ENCODE results near the gene CEP170. TPM values are rescaled to one million over a fixed set of nuclear protein-coding genes. Genes with fewer than 3 reads are reported as not detected.
A peak's percentile ranks its signal among the peaks of the same experiment; 100 is the strongest.
"Not testable (repeated sequence)": the region's sequence is repeated elsewhere in the genome, so short reads cannot be mapped to it uniquely, and the experiment has no call there.

CEP170 gene
- total and polyA plus RNA-seq, 2 donors = 40.8 to 48.6 TPM

GRCh38 chr1:243104452-243104851 is 150.6 kb downstream of the CEP170 start:
- not testable (repeated sequence) for DNase-seq (ENCODE audit: low read depth in 6 of 9, low spot score in 9 of 9); H3K36me3 ChIP-seq (ENCODE audit: control insufficient read depth in 2 of 2, insufficient read depth in 2 of 2, low read length in 1 of 2); H3K4me1 ChIP-seq (ENCODE audit: control insufficient read depth in 2 of 2, insufficient read depth in 2 of 2, low read length in 2 of 2); H3K27ac ChIP-seq (ENCODE audit: low read depth in 1 of 2, low read length in 1 of 2); H3K27me3 ChIP-seq (ENCODE audit: control insufficient read depth in 2 of 2, insufficient read depth in 1 of 2, low read length in 1 of 2); H3K9me3 ChIP-seq (ENCODE audit: control insufficient read depth in 2 of 2, insufficient read depth in 1 of 2, low read length in 1 of 2); H3K4me3 ChIP-seq (ENCODE audit: low read length in 2 of 2)
- WGBS = 75% methylated on average over 5 of the region's 5 CpGs

- not testable (repeated sequence) for H3K4me1 ChIP-seq (ENCODE audit: control insufficient read depth in 2 of 2, insufficient read depth in 2 of 2, low read length in 2 of 2); H3K9me3 ChIP-seq (ENCODE audit: control insufficient read depth in 2 of 2, insufficient read depth in 1 of 2, low read length in 1 of 2); H3K27ac ChIP-seq (ENCODE audit: low read depth in 1 of 2, low read length in 1 of 2); H3K27me3 ChIP-seq (ENCODE audit: control insufficient read depth in 2 of 2, insufficient read depth in 1 of 2, low read length in 1 of 2); H3K36me3 ChIP-seq (ENCODE audit: control insufficient read depth in 2 of 2, insufficient read depth in 2 of 2, low read length in 1 of 2)
- peak overlapping the region; percentile 10 to 38 for H3K4me3 ChIP-seq (ENCODE audit: low read length in 2 of 2)
- WGBS = 11% methylated on average over 40 of the region's 40 CpGs
- peak in 4 of 9 donors; percentile 7 to 71 (median 45) for DNase-seq (ENCODE audit: low read depth in 6 of 9, low spot score in 9 of 9)
Observed at GRCh38 chr1:243101551-243102050, 153.5 kb downstream of the CEP170 start.

- H3K27me3 ChIP-seq (ENCODE audit: control insufficient read depth in 2 of 2, insufficient read depth in 1 of 2, low read length in 1 of 2); H3K4me1 ChIP-seq (ENCODE audit: control insufficient read depth in 2 of 2, insufficient read depth in 2 of 2, low read length in 2 of 2); DNase-seq (ENCODE audit: low read depth in 6 of 9, low spot score in 9 of 9); H3K36me3 ChIP-seq (ENCODE audit: control insufficient read depth in 2 of 2, insufficient read depth in 2 of 2, low read length in 1 of 2); H3K9me3 ChIP-seq (ENCODE audit: control insufficient read depth in 2 of 2, insufficient read depth in 1 of 2, low read length in 1 of 2); H3K27ac ChIP-seq (ENCODE audit: low read depth in 1 of 2, low read length in 1 of 2); H3K4me3 ChIP-seq (ENCODE audit: low read length in 2 of 2): not testable (repeated sequence)
- 91% methylated on average over 3 of the region's 3 CpGs for WGBS
Observed at GRCh38 chr1:243087368-243087767, 167.7 kb downstream of the CEP170 start.

Other genes with a start within 250 kb of the CEP170 start
- gene SDCCAG8, start 760 bp upstream of the CEP170 start, total RNA-seq = 35.6 TPM
- gene SDCCAG8, start 760 bp upstream of the CEP170 start, polyA plus RNA-seq = 44.2 TPM